SU-DHL-6 (cell line): ENCODE measurements around the gene OLIG1.

Experiments
- H2AFZ ChIP-seq: fragments of 200-600 bp; sonication (generic); 2 replicates; pipeline ENCODE4 v1.6.1; 2014; ENCODE audit warnings: low read depth, mild to moderate bottlenecking, moderate library complexity, mixed read lengths, antibody characterized with exemption, low read length; ENCODE audit not compliant: severe bottlenecking
- H3F3A ChIP-seq: fragments of 200-600 bp; shearing (Covaris generic); 2 replicates; pipeline ENCODE4 v1.6.0; 2016; ENCODE audit warnings: antibody characterized with exemption, mild to moderate bottlenecking; ENCODE audit not compliant: insufficient read depth
- H3K27ac ChIP-seq: fragments of 200-600 bp; sonication (generic); 2 replicates; pipeline ENCODE4 v1.5.1; 2016; ENCODE audit warnings: low read depth, mild to moderate bottlenecking, low read length, moderate library complexity, mixed read lengths
- H3K27me3 ChIP-seq: fragments of 200-600 bp; sonication (generic), shearing (Covaris generic); 2 replicates; pipeline ENCODE4 v1.6.0; 2014; ENCODE audit warnings: mild to moderate bottlenecking, low read length
- H3K36me3 ChIP-seq: fragments of 200-600 bp; sonication (generic); 2 replicates; pipeline ENCODE4 v1.6.1; 2014; ENCODE audit warnings: mild to moderate bottlenecking, low read length, mixed read lengths
- H3K4me2 ChIP-seq: fragments of 300-600, 200-600 bp; shearing (Covaris generic), sonication (generic); 2 replicates; pipeline ENCODE4 v1.6.0; 2014; ENCODE audit warnings: low read length, low read depth, mild to moderate bottlenecking; ENCODE audit not compliant: poor library complexity, severe bottlenecking
- H3K4me3 ChIP-seq: fragments of 200-600 bp; sonication (generic); 2 replicates; pipeline ENCODE4 v1.5.1; 2014; ENCODE audit warnings: antibody characterized with exemption, low read length, mild to moderate bottlenecking, mixed read lengths; ENCODE audit not compliant: insufficient read depth, poor library complexity, severe bottlenecking
- H3K79me2 ChIP-seq: fragments of 200-600 bp; sonication (generic); 2 replicates; pipeline ENCODE4 v1.6.1; 2014; ENCODE audit warnings: mild to moderate bottlenecking, low read length, moderate library complexity; ENCODE audit not compliant: insufficient read depth
- H3K9ac ChIP-seq: fragments of 200-600 bp; sonication (generic); 2 replicates; pipeline ENCODE4 v1.7.0; 2014; ENCODE audit warnings: mild to moderate bottlenecking, low read length
- H3K9me2 ChIP-seq: fragments of 200-600 bp; sonication (generic); replicated peaks from 2 replicates; pipeline ENCODE4 v1.6.1; 2014; ENCODE audit warnings: low read length; ENCODE audit not compliant: insufficient read depth
- H3K9me3 ChIP-seq: fragments of 200-600 bp; sonication (generic); 2 replicates; pipeline ENCODE4 v1.6.1; 2014; ENCODE audit warnings: low read length, mixed read lengths; ENCODE audit not compliant: insufficient read depth
- H4K20me1 ChIP-seq: fragments of 200-600 bp; sonication (generic); 2 replicates; pipeline ENCODE4 v1.6.1; 2014; ENCODE audit warnings: low read depth, mild to moderate bottlenecking, antibody characterized with exemption, low read length, moderate library complexity, mixed read lengths
- CTCF ChIP-seq: fragments of 200-600 bp; sonication (generic); IDR thresholded peaks from one replicate; pipeline ENCODE4 v1.5.1; 2017; ENCODE audit warnings: antibody characterized with exemption, mild to moderate bottlenecking, low read length, moderate library complexity; ENCODE audit not compliant: insufficient read depth, poor library complexity, severe bottlenecking
- EZH2phosphoT487 ChIP-seq: fragments of 200-600 bp; sonication (generic), shearing (Covaris generic); conservative IDR thresholded peaks from 2 replicates; pipeline ENCODE4 v1.6.1; 2018; ENCODE audit warnings: mild to moderate bottlenecking, antibody characterized with exemption, low read length, moderate library complexity, mixed read lengths

OLIG1 gene

GRCh38 chr21:33027401-33028286, 42.3 kb upstream of the OLIG1 start:
- Histone ChIP-seq H3K9me3 (no peaks in the 10 kb centered on the region), H3K27ac (no peak overlapping the region), H3K9me2 (no peaks in the 10 kb centered on the region), H3K4me3 (no peak overlapping the region), H3K4me2 (no peak overlapping the region), H3F3A (no peaks in the 10 kb centered on the region), H3K79me2 (no peaks in the 10 kb centered on the region), H4K20me1 (no peaks in the 10 kb centered on the region), H2AFZ (no peak overlapping the region), H3K27me3 (no peaks in the 10 kb centered on the region), H3K9ac (no peak overlapping the region), H3K36me3 (no peaks in the 10 kb centered on the region)
- no peak for TF ChIP-seq CTCF
- no peak for TF ChIP-seq EZH2phosphoT487

- no peak for TF ChIP-seq CTCF
- TF ChIP-seq EZH2phosphoT487, result no peak
- Histone ChIP-seq H3K79me2 (no peaks in the 10 kb centered on the region), H4K20me1 (no peaks in the 10 kb centered on the region), H3K27me3 (no peaks in the 10 kb centered on the region), H3K9me3 (no peaks in the 10 kb centered on the region), H3K9ac (no peak overlapping the region), H3K4me2 (no peak overlapping the region), H2AFZ (no peak overlapping the region), H3K36me3 (no peaks in the 10 kb centered on the region), H3K27ac (no peak overlapping the region), H3F3A (no peaks in the 10 kb centered on the region), H3K4me3 (no peak overlapping the region), H3K9me2 (no peaks in the 10 kb centered on the region)
These were observed 41.7 kb upstream of the OLIG1 start for GRCh38 chr21:33028287-33028670.

- H3K27ac ChIP-seq, result no peak overlapping the region
- H3K79me2 ChIP-seq, result no peaks in the 10 kb centered on the region
- H2AFZ ChIP-seq, result no peak overlapping the region
- H3K9me2 ChIP-seq, result no peaks in the 10 kb centered on the region
- no peaks in the 10 kb centered on the region for H3F3A ChIP-seq
- H3K4me2 ChIP-seq, result no peak overlapping the region
- no peaks in the 10 kb centered on the region for H3K27me3 ChIP-seq
- no peak overlapping the region for H3K4me3 ChIP-seq
- no peaks in the 10 kb centered on the region for H3K36me3 ChIP-seq
- TF ChIP-seq CTCF (no peak), EZH2phosphoT487 (no peak)
- no peaks in the 10 kb centered on the region for H4K20me1 ChIP-seq
- no peaks in the 10 kb centered on the region for H3K9me3 ChIP-seq
- H3K9ac ChIP-seq, result no peak overlapping the region
These were observed 41.1 kb upstream of the OLIG1 start for GRCh38 chr21:33028773-33029384.
